PC-9 (cell line): ENCODE results near the gene CNTN5. TPM values are rescaled to one million over a fixed set of nuclear protein-coding genes. Genes with fewer than 3 reads are reported as not detected.

ENCODE experiments used
- BruUV-seq: library from RNA; stranded (reverse); fragments of 400-500 nt; replicated peaks from 2 replicates; lab custom pipeline; 2021; lab: Mats Ljungman, UMichigan
- CTCF ChIA-PET: fragments of 300-600 bp; sonication (Branson Sonifier 250); formaldehyde crosslinking; loops from one replicate; lab custom pipeline; 2022; ENCODE audit warnings: antibody characterized with exemption; lab: Charles Lee
- POLR2A ChIA-PET: fragments of 300-600 bp; sonication (Branson Sonifier 250); formaldehyde crosslinking; loops from one replicate; lab custom pipeline; 2022; ENCODE audit warnings: antibody characterized with exemption; ENCODE audit not compliant: unreplicated experiment; lab: Charles Lee
- DNase-seq, 2 experiments: peaks; one replicate each; pipeline versions ENCODE4 v3.0.0 to v3.0.0-alpha.2; 2015 to 2022; ENCODE audit warnings: mixed read lengths in 1 of 2
- H2AFZ ChIP-seq: fragments of 200-600 bp; sonication (generic); 2 replicates; pipeline ENCODE4 v1.8.1; 2017; ENCODE audit warnings: antibody characterized with exemption
- H3F3A ChIP-seq: fragments of 200-600 bp; sonication (generic); 2 replicates; pipeline ENCODE4 v1.8.1; 2017; ENCODE audit warnings: antibody characterized with exemption, mild to moderate bottlenecking, low read depth; ENCODE audit not compliant: insufficient read depth
- H3K27ac ChIP-seq: fragments of 200-600 bp; sonication (generic); 2 replicates; pipeline ENCODE4 v1.6.1; 2016; ENCODE audit warnings: mixed run types
- H3K27me3 ChIP-seq: fragments of 200-600 bp; sonication (generic); 2 replicates; pipeline ENCODE4 v1.6.1; 2016; ENCODE audit warnings: low read depth, mixed run types; ENCODE audit not compliant: insufficient read depth
- H3K36me3 ChIP-seq: fragments of 200-600 bp; sonication (generic); 2 replicates; pipeline ENCODE4 v1.6.1; 2016; ENCODE audit warnings: low read depth, mixed run types
- H3K4me1 ChIP-seq: fragments of 200-600 bp; sonication (generic); replicated peaks from 2 replicates; pipeline ENCODE4 v1.6.1; 2016; ENCODE audit warnings: mixed run types; ENCODE audit not compliant: insufficient read depth
- H3K4me2 ChIP-seq: fragments of 200-600 bp; sonication (generic); 2 replicates; pipeline ENCODE4 v1.6.1; 2017; ENCODE audit warnings: mixed run types
- H3K4me3 ChIP-seq: fragments of 200-600 bp; sonication (generic); 2 replicates; pipeline ENCODE4 v1.6.1; 2016; ENCODE audit warnings: mixed run types
- H3K79me2 ChIP-seq: fragments of 200-600 bp; sonication (generic); 2 replicates; pipeline ENCODE4 v1.6.1; 2017; ENCODE audit warnings: low read depth, mixed run types
- H3K9me2 ChIP-seq: fragments of 200-600 bp; sonication (generic); 2 replicates; pipeline ENCODE4 v1.8.1; 2017; ENCODE audit warnings: mild to moderate bottlenecking; ENCODE audit not compliant: insufficient read depth
- H3K9me3 ChIP-seq: fragments of 200-600 bp; sonication (generic); 2 replicates; pipeline ENCODE4 v1.8.1; 2016; ENCODE audit warnings: low read depth; ENCODE audit not compliant: insufficient read depth
- H4K20me1 ChIP-seq: fragments of 200-600 bp; sonication (generic); 2 replicates; pipeline ENCODE4 v1.8.1; 2017; ENCODE audit not compliant: insufficient read depth
- EZH2 ChIP-seq: fragments of 200-600 bp; sonication (generic); IDR thresholded peaks from 2 replicates; pipeline ENCODE4 v1.8.0; 2017; ENCODE audit warnings: antibody characterized with exemption, low read depth
- intact Hi-C: fragments of 100-400 bp; cut with micrococcal nuclease; formaldehyde crosslinking; loops from one replicate; pipeline ENCODE4 v1.10.0; 2022; ENCODE audit not compliant: unreplicated experiment
- total RNA-seq: library from RNA; stranded (reverse); gene quantifications from 2 replicates; pipeline ENCODE4 v1.2.3, GENCODE V29; 2021
- TF ChIP-seq, protein P1 (sequence below): fragments of 200-600 bp; sonication (generic); conservative IDR thresholded peaks from 2 replicates; pipeline ENCODE4 v1.6.1; 2017; ENCODE audit warnings: mixed run types, antibody characterized with exemption, mild to moderate bottlenecking, moderate library complexity

The CNTN5 gene
- total RNA-seq, 1 experiment from 2014 or later: not detected

DNA sequence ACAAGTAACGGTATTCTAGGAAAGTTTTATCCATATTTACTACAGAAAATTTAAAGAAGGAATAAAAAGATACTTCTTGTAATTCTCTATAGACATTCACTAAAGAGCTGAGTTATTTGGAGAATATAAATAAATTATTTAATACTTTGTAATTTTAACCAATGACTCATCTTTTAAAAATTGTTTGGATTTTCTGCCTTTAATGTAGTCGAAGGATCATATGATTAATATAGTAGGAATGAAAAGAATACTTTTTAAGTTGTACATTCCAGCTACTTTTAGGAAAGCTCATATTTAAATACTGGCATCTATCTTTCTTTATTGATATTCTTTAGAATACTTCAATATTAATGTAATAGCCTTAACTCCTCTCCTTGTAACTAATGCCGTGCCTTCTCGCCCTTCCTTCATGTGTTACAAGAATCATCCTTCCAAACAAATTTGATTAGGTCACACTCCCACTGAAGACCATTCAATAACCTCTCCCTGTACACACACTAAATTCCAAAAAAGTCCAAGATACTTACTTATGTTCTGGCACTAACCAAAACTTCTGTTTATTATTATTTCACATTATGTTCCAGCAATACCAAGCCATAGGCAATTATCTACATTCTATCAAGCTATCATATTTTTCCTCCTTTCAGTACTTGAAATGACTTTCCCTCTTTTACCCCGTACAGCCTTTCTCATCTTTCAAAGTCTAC, 501.9 kb downstream of the CNTN5 start:
- ChIA-PET POLR2A (no interaction called here), CTCF (no interaction called here)
- H3K4me2 ChIP-seq: no peak overlapping the region

DNA sequence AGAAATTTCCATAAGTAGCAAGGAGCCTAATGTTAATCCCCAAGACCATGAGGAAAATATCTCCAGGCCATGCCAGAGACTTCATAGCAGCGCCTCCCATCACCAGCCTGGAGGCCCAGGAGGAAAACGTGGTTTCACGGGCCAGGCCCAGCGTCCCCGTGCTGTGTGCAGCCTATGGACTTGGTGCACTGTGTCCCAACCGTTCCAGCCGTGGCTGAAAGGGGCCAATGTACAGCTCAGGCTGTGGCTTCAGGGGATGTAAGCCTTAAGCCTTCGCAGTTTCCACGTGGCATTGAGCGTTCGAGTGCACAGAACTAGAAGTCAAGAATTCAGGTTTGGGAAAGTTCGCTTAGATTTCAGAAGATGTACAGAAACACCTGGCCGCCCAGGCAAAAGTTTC, 510.7 kb downstream of the CNTN5 start:
- Histone ChIP-seq H3K79me2 (no peaks in the 10 kb centered on the region), H3K4me1 (no peaks in the 10 kb centered on the region), H3F3A (no peaks in the 10 kb centered on the region), H3K4me2 (no peak overlapping the region), H4K20me1 (no peaks in the 10 kb centered on the region), H3K27me3 (no peaks in the 10 kb centered on the region), H3K36me3 (no peaks in the 10 kb centered on the region), H3K4me3 (no peak overlapping the region), H3K9me2 (no peaks in the 10 kb centered on the region; the same call in 1 of the 2 replicates), H3K27ac (no peak overlapping the region), H3K9me3 (no peaks in the 10 kb centered on the region), H2AFZ (no peak overlapping the region)
- intact Hi-C loops: no loop called here
- DNase-seq: no peak
- POLR2A ChIA-PET: interaction anchor here (0.7 kb wide), 1 partner anchor 10 kb away, joined by 4 read pairs; no protein-coding TSS in a partner anchor
- TF ChIP-seq EZH2: no peak
- TF ChIP-seq, protein P1, sequence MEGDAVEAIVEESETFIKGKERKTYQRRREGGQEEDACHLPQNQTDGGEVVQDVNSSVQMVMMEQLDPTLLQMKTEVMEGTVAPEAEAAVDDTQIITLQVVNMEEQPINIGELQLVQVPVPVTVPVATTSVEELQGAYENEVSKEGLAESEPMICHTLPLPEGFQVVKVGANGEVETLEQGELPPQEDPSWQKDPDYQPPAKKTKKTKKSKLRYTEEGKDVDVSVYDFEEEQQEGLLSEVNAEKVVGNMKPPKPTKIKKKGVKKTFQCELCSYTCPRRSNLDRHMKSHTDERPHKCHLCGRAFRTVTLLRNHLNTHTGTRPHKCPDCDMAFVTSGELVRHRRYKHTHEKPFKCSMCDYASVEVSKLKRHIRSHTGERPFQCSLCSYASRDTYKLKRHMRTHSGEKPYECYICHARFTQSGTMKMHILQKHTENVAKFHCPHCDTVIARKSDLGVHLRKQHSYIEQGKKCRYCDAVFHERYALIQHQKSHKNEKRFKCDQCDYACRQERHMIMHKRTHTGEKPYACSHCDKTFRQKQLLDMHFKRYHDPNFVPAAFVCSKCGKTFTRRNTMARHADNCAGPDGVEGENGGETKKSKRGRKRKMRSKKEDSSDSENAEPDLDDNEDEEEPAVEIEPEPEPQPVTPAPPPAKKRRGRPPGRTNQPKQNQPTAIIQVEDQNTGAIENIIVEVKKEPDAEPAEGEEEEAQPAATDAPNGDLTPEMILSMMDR: no peak
- CTCF ChIA-PET: no interaction called here
- BruUV-seq: no TSS peak

More for the DNA sequence above, 501.9 kb downstream of the CNTN5 start:
- Histone ChIP-seq H3K9me3 (no peaks in the 10 kb centered on the region), H4K20me1 (no peaks in the 10 kb centered on the region), H3K4me3 (no peak overlapping the region), H3K27ac (no peak overlapping the region), H3K27me3 (no peaks in the 10 kb centered on the region), H3K36me3 (no peaks in the 10 kb centered on the region), H2AFZ (no peak overlapping the region), H3K4me1 (no peaks in the 10 kb centered on the region), H3K9me2 (0 out of 2 replicates have a peak, but pooled peaks cover 3% of the 10 kb centered on the region), H3F3A (no peaks in the 10 kb centered on the region), H3K79me2 (no peaks in the 10 kb centered on the region)
- intact Hi-C loops: no loop called here
- no TSS peak for BruUV-seq
- DNase-seq: no peak
- TF ChIP-seq, protein P1: no peak

DNA sequence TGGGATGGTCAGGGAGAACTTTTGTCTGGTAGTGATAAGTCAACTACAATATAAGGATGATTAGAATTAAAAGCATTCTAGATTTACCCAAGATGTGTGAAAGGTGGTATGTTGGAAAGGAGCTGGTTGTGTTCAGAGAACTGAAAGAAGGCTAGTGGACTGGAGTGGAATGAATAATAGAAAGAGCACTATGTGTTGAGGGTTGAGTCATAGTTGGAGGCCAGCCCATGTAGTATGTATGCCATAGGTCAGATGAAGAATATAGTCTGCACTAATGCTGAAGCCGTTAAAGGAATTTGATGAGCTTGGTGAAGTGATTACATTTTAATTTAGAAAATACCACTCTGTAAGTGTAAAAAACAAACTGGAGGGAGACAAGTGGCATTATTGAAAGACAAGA, 514.1 kb downstream of the CNTN5 start:
- Histone ChIP-seq H3K4me3 (no peak overlapping the region), H3K27ac (no peak overlapping the region), H3K9me3 (no peaks in the 10 kb centered on the region), H3K79me2 (no peaks in the 10 kb centered on the region), H3K36me3 (no peaks in the 10 kb centered on the region), H3K4me1 (no peaks in the 10 kb centered on the region), H3K27me3 (no peaks in the 10 kb centered on the region), H2AFZ (no peak overlapping the region), H4K20me1 (no peaks in the 10 kb centered on the region), H3K4me2 (no peak overlapping the region), H3F3A (no peaks in the 10 kb centered on the region), H3K9me2 (no peaks in the 10 kb centered on the region; the same call in 1 of the 2 replicates)
- no TSS peak for BruUV-seq
- ChIA-PET POLR2A (no interaction called here), CTCF (no interaction called here)
- TF ChIP-seq EZH2: no peak
- TF ChIP-seq, protein P1: no peak
- no peak for DNase-seq
- intact Hi-C loops: no loop called here
